Thymus (tissue), 11 donors: ENCODE results near the gene CHN2. TPM values are rescaled to one million over a fixed set of nuclear protein-coding genes. Genes with fewer than 3 reads are reported as not detected.

Source experiments
- DNase-seq, 9 donors: peaks; one replicate each; pipeline ENCODE4 v3.0.0-alpha.2; 2013; ENCODE audit warnings: low spot score in 9 of 9, low read depth in 6 of 9, missing footprints in 1 of 9
- H3K27ac ChIP-seq, 2 donors: one replicate each; pipeline ENCODE4 v1.5.1; 2013; ENCODE audit warnings: control low read depth in 1 of 2, low read depth in 1 of 2, low read length in 1 of 2, mild to moderate bottlenecking in 1 of 2, moderate library complexity in 1 of 2
- H3K27me3 ChIP-seq, 2 donors: one replicate each; pipeline ENCODE4 v1.5.1; 2013; ENCODE audit warnings: low read length in 1 of 2; ENCODE audit not compliant: control insufficient read depth in 2 of 2, insufficient read depth in 1 of 2
- H3K36me3 ChIP-seq, 2 donors: one replicate each; pipeline ENCODE4 v1.5.1; 2013; ENCODE audit warnings: low read length in 1 of 2, mild to moderate bottlenecking in 1 of 2, moderate library complexity in 1 of 2; ENCODE audit not compliant: control insufficient read depth in 2 of 2, insufficient read depth in 2 of 2
- H3K4me1 ChIP-seq, 2 donors: one replicate each; pipeline ENCODE4 v1.5.1; 2013; ENCODE audit warnings: low read length in 2 of 2; ENCODE audit not compliant: control insufficient read depth in 2 of 2, insufficient read depth in 2 of 2
- H3K4me3 ChIP-seq, 2 donors: one replicate each; pipeline ENCODE4 v1.5.1; 2013; ENCODE audit warnings: low read length in 2 of 2, control low read depth in 1 of 2, mild to moderate bottlenecking in 1 of 2
- H3K9me3 ChIP-seq, 2 donors: one replicate each; pipeline ENCODE4 v1.5.1; 2013; ENCODE audit warnings: low read length in 1 of 2, mild to moderate bottlenecking in 1 of 2; ENCODE audit not compliant: control insufficient read depth in 2 of 2, insufficient read depth in 1 of 2
- WGBS: extraction: QIAGEN DNeasy Blood & Tissue Kit; methylation state at CpG from one replicate; pipeline ENCODE4 v1.1.7; 2013; 5-methylcytosine and 5-hydroxymethylcytosine counted together
- polyA plus RNA-seq: library from polyadenylated mRNA; stranded (reverse); fragments of 200-250 nt; gene quantifications from one replicate; pipeline ENCODE4 v1.2.3, GENCODE V29; 2013
- total RNA-seq: library from RNA; stranded (reverse); fragments of 120-200 nt; gene quantifications from one replicate; pipeline ENCODE4 v1.2.4, GENCODE V29; 2013
- donor health status: healthy.

The CHN2 gene
- total and polyA plus RNA-seq, 2 donors, result 5.9 to 6.5 TPM

GRCh38 chr7:29370531-29371314 is 176.1 kb downstream of the CHN2 start:
- H3K4me1 ChIP-seq, result no peaks in the 10 kb centered on the region

GRCh38 chr7:29371472-29371871 is 176.9 kb downstream of the CHN2 start:
- Histone ChIP-seq H3K36me3 (no peaks in the 10 kb centered on the region), H3K4me3 (no peak overlapping the region)
- WGBS, result 98% methylated on average over 3 of the region's 3 CpGs

More at GRCh38 chr7:29370531-29371314, 176.1 kb downstream of the CHN2 start:
- Histone ChIP-seq H3K36me3 (no peaks in the 10 kb centered on the region), H3K27me3 (no peaks in the 10 kb centered on the region), H3K4me3 (no peak overlapping the region), H3K9me3 (no peaks in the 10 kb centered on the region), H3K27ac (no peak overlapping the region)
- no peak for DNase-seq
- 94% methylated on average over 6 of the region's 6 CpGs for WGBS

GRCh38 chr7:29372351-29373090 is 177.9 kb downstream of the CHN2 start:
- 95% methylated on average over 3 of the region's 3 CpGs for WGBS
- Histone ChIP-seq H3K4me1 (no peaks in the 10 kb centered on the region), H3K27ac (no peak overlapping the region), H3K4me3 (no peak overlapping the region), H3K27me3 (no peaks in the 10 kb centered on the region), H3K36me3 (no peaks in the 10 kb centered on the region), H3K9me3 (no peaks in the 10 kb centered on the region)
- DNase-seq, result no peak

More at GRCh38 chr7:29371472-29371871, 176.9 kb downstream of the CHN2 start:
- Histone ChIP-seq H3K4me1 (no peaks in the 10 kb centered on the region), H3K27me3 (no peaks in the 10 kb centered on the region), H3K9me3 (no peaks in the 10 kb centered on the region), H3K27ac (no peak overlapping the region)
- no peak for DNase-seq

GRCh38 chr7:29375641-29376562 is 181.3 kb downstream of the CHN2 start:
- 96% methylated on average over 7 of the region's 7 CpGs for WGBS
- H3K36me3 ChIP-seq, result no peaks in the 10 kb centered on the region
- no peak overlapping the region for H3K27ac ChIP-seq
- H3K4me3 ChIP-seq, result no peak overlapping the region
- H3K4me1 ChIP-seq, result no peaks in the 10 kb centered on the region
- H3K27me3 ChIP-seq, result no peaks in the 10 kb centered on the region
- H3K9me3 ChIP-seq, result no peaks in the 10 kb centered on the region
- no peak for DNase-seq

- WGBS, result 91% methylated on average over 4 of the region's 4 CpGs
- Histone ChIP-seq H3K4me1 (no peaks in the 10 kb centered on the region), H3K36me3 (no peaks in the 10 kb centered on the region), H3K27ac (no peak overlapping the region), H3K27me3 (no peaks in the 10 kb centered on the region), H3K4me3 (no peak overlapping the region), H3K9me3 (no peaks in the 10 kb centered on the region)
- DNase-seq, result no peak
Measured at GRCh38 chr7:29377718-29378117, 183.1 kb downstream of the CHN2 start.

GRCh38 chr7:29379551-29379950 is 185.0 kb downstream of the CHN2 start:
- H3K9me3 ChIP-seq, result no peaks in the 10 kb centered on the region
- 34% methylated on average over 2 of the region's 2 CpGs for WGBS
- H3K27me3 ChIP-seq, result no peaks in the 10 kb centered on the region
- H3K4me3 ChIP-seq, result no peak overlapping the region
- no peaks in the 10 kb centered on the region for H3K4me1 ChIP-seq
- no peaks in the 10 kb centered on the region for H3K36me3 ChIP-seq
- no peak overlapping the region for H3K27ac ChIP-seq
- DNase-seq, result no peak

GRCh38 chr7:29381206-29382094 is 186.9 kb downstream of the CHN2 start:
- Histone ChIP-seq H3K27ac (no peak overlapping the region), H3K27me3 (no peaks in the 10 kb centered on the region), H3K36me3 (no peaks in the 10 kb centered on the region), H3K9me3 (no peaks in the 10 kb centered on the region), H3K4me1 (no peaks in the 10 kb centered on the region), H3K4me3 (no peak overlapping the region)
- DNase-seq, result no peak
- WGBS, result 97% methylated on average over 5 of the region's 5 CpGs

- H3K27ac ChIP-seq, result no peak overlapping the region
- no peaks in the 10 kb centered on the region for H3K9me3 ChIP-seq
- H3K36me3 ChIP-seq, result no peaks in the 10 kb centered on the region
- no peak for DNase-seq
- H3K27me3 ChIP-seq, result no peaks in the 10 kb centered on the region
- no peaks in the 10 kb centered on the region for H3K4me1 ChIP-seq
- no peak overlapping the region for H3K4me3 ChIP-seq
- WGBS, result 97% methylated on average over 2 of the region's 2 CpGs
Measured at GRCh38 chr7:29384277-29384676, 189.7 kb downstream of the CHN2 start.
